ENCODE results near the gene DNM3. TPM values are rescaled to one million over a fixed set of nuclear protein-coding genes. Genes with fewer than 3 reads are reported as not detected.

DNM3 gene
- total RNA-seq, 2 donors from 2014 or later, result 1.7 to 2.3 TPM

DNA sequence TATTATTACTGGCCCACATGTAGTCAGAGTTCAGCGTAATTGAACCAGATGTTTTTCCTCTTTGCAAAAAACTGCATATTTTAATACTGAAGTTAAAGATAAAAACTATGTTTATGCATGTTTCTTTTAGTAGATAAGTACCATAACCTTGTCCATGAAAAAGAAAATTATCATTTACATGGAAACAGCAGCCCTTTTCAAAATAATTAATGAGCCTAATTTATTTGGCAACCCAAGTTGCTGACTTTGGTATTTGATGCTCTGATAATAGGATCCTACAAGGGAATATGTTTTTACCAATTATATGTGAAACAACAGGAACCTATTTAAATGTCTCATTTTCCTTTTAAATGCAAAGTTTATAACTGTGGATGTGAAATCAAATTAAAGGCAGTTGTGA, 297.9 kb downstream of the DNM3 start:
- intact Hi-C loops (cut with DNase I, micrococcal nuclease), result loop anchor here in 1 of 2 donors (5.0 kb wide), 1 partner anchor 258 kb away; no protein-coding TSS in a partner anchor
- ATAC-seq, result no peak
- no peak for DNase-seq

GRCh38 chr1:172140072-172140471, 298.8 kb downstream of the DNM3 start:
- DNase-seq (no peak), ATAC-seq (no peak)
- intact Hi-C loops (cut with DNase I, micrococcal nuclease), result no loop called here

DNA sequence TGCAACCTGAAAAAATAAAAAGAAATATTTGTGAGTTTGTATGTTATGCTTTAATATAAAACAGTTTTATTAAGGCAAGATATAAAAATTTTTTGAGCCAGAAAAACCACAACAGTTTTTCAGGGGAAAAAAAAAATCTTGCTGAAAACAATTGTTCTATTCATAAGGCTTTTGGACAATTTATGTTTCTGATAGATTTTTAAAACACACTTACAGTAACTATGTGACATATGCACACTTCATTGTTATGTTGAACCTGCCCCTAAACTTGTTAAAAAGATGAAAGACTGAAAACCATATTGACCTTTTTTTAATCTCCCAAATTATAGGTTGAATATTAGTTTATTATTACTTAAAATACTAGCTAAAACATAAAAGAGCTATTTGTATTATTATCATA, 299.3 kb downstream of the DNM3 start:
- DNase-seq, result no peak
- intact Hi-C loops (cut with DNase I, micrococcal nuclease), result no loop called here
- no peak for ATAC-seq

GRCh38 chr1:172141341-172141881, 300.1 kb downstream of the DNM3 start:
- intact Hi-C loops (cut with DNase I, micrococcal nuclease), result no loop called here
- ATAC-seq (no peak), DNase-seq (no peak)

- no peak for DNase-seq
- intact Hi-C loops (cut with DNase I, micrococcal nuclease), result no loop called here
- no peak for ATAC-seq
Measured at GRCh38 chr1:172142324-172142723, 301.0 kb downstream of the DNM3 start.

GRCh38 chr1:172143384-172144055, 302.2 kb downstream of the DNM3 start:
- intact Hi-C loops (cut with DNase I, micrococcal nuclease), result no loop called here
- DNase-seq, result no peak
- ATAC-seq, result no peak

DNA sequence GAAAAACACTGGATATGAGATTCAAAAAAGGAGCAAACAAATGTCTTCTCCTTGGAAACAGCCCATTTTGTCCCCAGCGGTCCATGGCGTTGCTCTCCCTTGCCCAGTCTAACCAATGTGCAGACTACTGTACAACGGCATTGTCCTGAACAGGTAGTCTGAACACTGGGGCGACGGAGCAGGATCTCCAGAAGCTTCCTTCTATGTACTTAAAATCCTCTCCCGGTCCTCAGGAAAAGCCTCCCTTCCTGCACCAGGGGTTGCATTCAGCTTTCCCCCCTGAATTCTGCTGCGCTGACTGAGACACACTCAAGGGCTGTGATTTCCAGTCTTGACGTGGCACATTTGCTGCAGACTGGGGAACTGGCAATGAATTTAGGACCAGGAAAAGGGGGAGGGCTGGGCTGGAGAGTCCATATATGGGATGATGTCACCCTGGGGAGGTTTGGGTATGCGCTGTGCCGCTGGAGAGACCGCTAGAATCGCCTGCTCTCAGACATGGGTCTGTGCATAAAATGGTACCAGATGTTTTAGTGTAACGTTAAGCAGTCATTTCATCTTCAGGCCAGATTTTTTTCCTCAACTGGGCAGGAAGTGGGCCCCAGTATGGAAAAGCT, 303.3 kb downstream of the DNM3 start:
- DNase-seq, result peak; percentile 32 to 71

DNA sequence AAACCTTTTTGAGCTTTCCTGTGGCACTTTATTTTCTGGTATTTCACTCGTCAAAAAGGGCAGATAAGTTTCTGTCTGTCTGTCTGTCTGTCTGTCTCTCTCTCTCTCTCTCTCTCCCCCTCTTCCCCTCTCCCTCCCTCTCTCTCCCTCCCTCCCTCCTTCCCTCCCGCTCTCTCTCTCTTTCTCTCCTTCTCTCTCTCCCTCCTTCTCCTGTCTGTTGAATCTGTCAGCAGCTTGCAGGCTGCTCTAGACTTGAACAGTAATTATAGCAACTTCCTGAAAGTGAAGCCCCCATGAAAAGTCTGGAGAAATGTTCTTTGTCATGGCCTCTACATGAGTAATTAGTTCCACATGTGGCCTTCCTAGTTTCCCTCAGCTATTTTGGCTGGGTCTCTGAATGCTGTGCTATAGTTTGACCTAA, 303.9 kb downstream of the DNM3 start:
- ATAC-seq (no peak), DNase-seq (no peak)
- intact Hi-C loops (cut with DNase I, micrococcal nuclease), result no loop called here

More for the DNA sequence above, 303.3 kb downstream of the DNM3 start:
- peak; percentile 49 for ATAC-seq
- intact Hi-C loops (cut with DNase I, micrococcal nuclease), result no loop called here

DNA sequence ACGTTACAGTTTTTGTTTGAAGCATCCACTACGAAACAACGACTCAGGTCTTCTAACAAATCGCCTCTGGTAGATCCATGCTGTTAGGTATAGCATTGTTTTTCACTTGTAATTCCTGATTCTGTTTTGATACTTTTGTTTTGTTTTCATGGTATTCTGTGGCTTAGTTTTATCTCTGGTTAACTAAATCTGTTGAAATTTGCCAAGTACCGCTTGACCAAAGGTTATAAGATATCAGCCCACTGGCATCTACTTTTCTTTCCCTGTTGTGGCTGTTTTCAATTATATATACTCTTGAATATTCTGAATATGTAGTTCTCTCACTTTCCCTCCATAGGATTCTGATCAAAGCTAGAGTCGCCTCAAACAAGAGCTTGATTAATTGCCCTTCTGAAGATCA, 304.4 kb downstream of the DNM3 start:
- no peak for DNase-seq
- no peak for ATAC-seq
- intact Hi-C loops (cut with DNase I, micrococcal nuclease), result no loop called here

- DNase-seq, result no peak
Measured at GRCh38 chr1:172146141-172146850, 305.0 kb downstream of the DNM3 start.

DNA sequence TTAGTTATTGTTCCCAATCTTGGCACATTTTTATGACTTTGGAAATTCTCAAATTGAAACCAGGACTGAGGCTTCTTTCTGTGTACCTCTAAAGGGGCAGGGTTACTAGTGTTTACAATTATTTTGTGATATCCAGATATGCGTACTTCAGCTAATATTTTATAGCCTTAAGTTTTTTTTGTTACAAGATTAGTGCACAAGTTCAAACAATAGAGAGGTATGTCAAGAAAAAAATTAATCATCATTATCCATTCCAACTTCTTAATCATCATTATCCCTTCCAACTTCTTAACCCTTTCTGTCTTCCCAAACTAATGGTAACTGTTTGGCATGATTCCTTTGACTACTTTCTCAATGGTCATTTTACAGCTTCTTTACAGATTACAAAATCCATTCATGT, 306.2 kb downstream of the DNM3 start:
- intact Hi-C loops (cut with DNase I, micrococcal nuclease), result no loop called here
- DNase-seq (no peak), ATAC-seq (no peak)

More at GRCh38 chr1:172146141-172146850, 305.0 kb downstream of the DNM3 start:
- peak; percentile 34 for ATAC-seq
- intact Hi-C loops (cut with DNase I, micrococcal nuclease), result no loop called here

DNA sequence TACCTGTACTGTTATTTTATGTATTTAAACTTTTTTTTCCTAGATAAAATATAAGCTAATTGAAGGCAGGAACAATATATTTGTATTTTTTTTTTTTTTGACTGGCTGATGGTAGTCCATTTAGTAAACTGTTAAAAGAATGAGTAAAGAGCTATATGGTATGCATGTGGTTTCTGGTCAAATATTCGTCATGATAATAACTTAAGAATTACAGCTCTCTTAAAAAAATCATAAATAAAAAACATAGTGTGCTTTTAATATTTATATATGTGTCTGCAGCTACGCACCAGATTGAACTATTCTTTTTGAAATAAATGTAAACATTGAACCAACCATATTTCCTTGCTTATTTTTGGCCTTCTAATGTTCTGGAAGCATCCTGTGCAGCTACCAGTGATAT, 306.9 kb downstream of the DNM3 start:
- DNase-seq, result no peak
- intact Hi-C loops (cut with DNase I, micrococcal nuclease), result no loop called here

DNA sequence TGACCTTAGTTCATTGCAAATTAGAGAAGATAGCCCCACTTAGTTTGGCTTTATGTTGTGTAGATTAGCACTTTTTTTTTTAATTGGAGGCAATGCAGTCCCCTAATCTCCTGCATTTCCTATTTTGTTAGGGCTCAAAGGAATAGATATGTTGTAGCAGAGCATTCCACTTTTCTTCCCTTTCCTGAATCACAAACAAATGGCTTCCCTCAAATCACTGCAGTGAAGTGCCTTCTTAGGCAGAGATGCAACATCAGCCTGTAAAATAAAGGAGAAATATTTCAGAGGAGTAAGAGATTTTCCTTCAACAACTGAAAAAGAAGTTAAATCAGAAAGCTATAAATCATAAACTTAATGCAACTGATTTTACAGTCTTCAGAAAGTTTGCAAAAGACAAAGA, 307.4 kb downstream of the DNM3 start:
- no peak for DNase-seq
- intact Hi-C loops (cut with DNase I, micrococcal nuclease), result no loop called here
- ATAC-seq, result no peak

More for the DNA sequence above, 306.9 kb downstream of the DNM3 start:
- ATAC-seq, result no peak

GRCh38 chr1:172149346-172149745, 308.0 kb downstream of the DNM3 start:
- no peak for DNase-seq

GRCh38 chr1:172154551-172154950, 313.3 kb downstream of the DNM3 start:
- ATAC-seq, result no peak
- no peak for DNase-seq
- intact Hi-C loops (cut with DNase I, micrococcal nuclease), result no loop called here

More at GRCh38 chr1:172149346-172149745, 308.0 kb downstream of the DNM3 start:
- no peak for ATAC-seq
- intact Hi-C loops (cut with DNase I, micrococcal nuclease), result no loop called here

DNA sequence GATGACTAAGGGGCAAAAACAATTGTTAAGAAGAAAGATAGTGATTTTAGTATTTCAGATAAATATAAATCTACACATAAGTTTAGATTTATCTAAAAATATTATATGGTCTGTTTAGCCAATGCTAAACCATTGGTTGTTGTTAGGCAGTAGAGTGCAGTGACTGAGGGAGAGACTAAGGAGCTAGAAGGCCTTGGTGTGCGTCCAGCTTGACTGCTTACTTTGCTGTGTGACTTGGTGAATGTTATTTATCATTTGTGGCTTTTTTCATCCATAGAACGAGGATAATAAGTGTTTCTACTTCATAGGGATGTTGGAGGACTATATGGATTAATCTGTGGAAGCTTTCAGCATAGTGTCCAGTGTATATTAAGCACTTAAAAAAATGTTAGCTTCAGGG, 314.5 kb downstream of the DNM3 start:
- intact Hi-C loops (cut with DNase I, micrococcal nuclease), result no loop called here
- no peak for ATAC-seq

DNA sequence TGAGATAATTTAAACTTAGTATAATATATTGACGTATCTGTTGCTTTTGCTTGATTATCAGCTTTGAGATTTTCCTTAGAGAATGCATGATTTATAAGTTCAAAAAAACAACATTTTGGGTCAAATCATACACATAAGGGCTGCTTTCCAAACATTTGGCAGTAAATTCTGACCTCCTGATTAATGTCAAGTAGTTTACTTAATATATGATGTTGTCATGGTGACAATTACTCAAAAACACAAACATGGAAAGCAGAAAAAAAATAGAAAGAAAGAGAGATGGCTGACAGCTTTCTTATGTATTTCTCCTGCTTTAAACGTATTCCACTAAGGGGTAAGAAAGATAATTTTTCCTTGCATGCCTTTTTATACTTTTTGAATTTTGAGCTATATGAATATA, 320.9 kb downstream of the DNM3 start:
- DNase-seq (no peak), ATAC-seq (no peak)
- intact Hi-C loops (cut with DNase I, micrococcal nuclease), result no loop called here

More for the DNA sequence above, 314.5 kb downstream of the DNM3 start:
- no peak for DNase-seq

DNA sequence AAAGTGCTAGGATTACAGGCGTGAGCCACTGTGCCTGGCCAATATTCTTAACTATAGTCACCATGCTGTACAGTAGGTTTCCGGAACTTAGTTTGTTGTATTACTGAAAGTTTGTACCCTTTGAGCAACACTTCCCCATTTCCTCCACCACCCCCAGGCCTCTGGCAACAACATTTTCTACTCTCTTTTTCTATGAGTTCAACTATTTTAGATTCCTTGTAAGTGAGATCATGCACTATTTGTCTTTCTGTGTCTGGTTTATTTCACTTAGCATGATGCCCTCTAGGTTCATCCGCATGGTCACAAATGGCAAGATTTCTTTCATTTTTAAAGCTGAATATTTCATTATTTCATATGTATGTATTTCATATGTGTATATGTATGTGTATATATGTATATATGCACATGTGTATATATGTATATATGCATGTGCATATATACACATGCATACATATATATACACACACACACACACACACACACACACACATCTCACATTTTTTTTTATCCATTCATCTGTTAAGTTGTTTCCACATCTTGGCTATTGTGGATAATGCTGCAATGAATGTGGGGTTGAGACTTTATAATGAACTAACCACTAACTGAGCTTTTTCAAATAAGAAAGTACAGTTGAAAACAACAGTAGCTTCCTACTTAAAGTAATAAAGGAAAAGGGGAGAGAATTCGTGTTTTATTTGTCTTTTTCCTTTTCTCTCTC, 322.4 kb downstream of the DNM3 start:
- intact Hi-C loops (cut with DNase I, micrococcal nuclease), result no loop called here
- DNase-seq (no peak), ATAC-seq (no peak)

DNA sequence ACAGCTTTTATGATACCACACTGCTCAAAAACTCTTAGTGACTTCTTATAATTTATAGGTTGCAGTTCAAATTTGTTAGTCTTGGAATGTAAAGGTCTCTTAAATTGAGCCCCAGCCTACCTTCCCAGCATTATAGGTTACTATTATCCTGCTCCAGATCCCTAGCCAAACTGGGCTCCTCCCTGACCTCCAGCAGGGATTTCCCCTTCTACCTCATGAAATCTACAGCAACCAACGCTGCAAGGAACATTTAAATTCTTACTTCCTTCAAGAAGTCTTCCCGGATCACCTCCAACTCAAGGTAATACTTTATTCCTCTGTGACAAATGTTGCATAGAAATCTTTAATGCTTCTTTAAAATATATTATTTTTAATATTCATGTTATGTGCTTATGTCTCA, 324.1 kb downstream of the DNM3 start:
- peak; percentile 72 for ATAC-seq
- intact Hi-C loops (cut with DNase I, micrococcal nuclease), result no loop called here

More for the DNA sequence above, 324.1 kb downstream of the DNM3 start:
- DNase-seq, result peak in 1 of 2 donors; percentile 28

Measured in left colon (tissue), 2 donors.